Trophoblast cell (in vitro differentiated cells and primary cell): Measurements from ENCODE around the gene RAB11B.
A peak's percentile ranks its signal among the peaks of the same experiment; 100 is the strongest.

Source experiments
- DNase-seq, 2 donors: peaks; one replicate each; pipeline ENCODE4 v3.0.0-alpha.2; 2016
- H2AFZ ChIP-seq: 2 replicates; pipeline ENCODE4 v1.6.1; 2013; ENCODE audit warnings: low read length, moderate library complexity, mild to moderate bottlenecking; ENCODE audit not compliant: insufficient read depth, poor library complexity
- H2AK5ac ChIP-seq: 2 replicates; pipeline ENCODE4 v1.6.1; 2013; ENCODE audit warnings: mild to moderate bottlenecking, low read length
- H2BK120ac ChIP-seq: 2 replicates; pipeline ENCODE4 v1.6.1; 2013; ENCODE audit warnings: low read length, mild to moderate bottlenecking, moderate library complexity; ENCODE audit not compliant: insufficient read depth, poor library complexity
- H2BK12ac ChIP-seq: 2 replicates; pipeline ENCODE4 v1.6.1; 2013; ENCODE audit warnings: mild to moderate bottlenecking, low read length, moderate library complexity
- H2BK5ac ChIP-seq: 2 replicates; pipeline ENCODE4 v1.6.1; 2013; ENCODE audit warnings: low read length, low read depth, moderate library complexity, mild to moderate bottlenecking; ENCODE audit not compliant: poor library complexity
- H3K14ac ChIP-seq: 2 replicates; pipeline ENCODE4 v1.6.1; 2013; ENCODE audit warnings: mild to moderate bottlenecking, low read length
- H3K18ac ChIP-seq: 2 replicates; pipeline ENCODE4 v1.6.1; 2013; ENCODE audit warnings: mild to moderate bottlenecking, low read length
- H3K23ac ChIP-seq: 2 replicates; pipeline ENCODE4 v1.6.1; 2013; ENCODE audit warnings: low read length
- H3K27ac ChIP-seq: 2 replicates; pipeline ENCODE4 v1.5.1; 2013; ENCODE audit warnings: low read depth, mild to moderate bottlenecking, inconsistent platforms, low read length, moderate library complexity
- H3K27me3 ChIP-seq: 2 replicates; pipeline ENCODE4 v1.6.1; 2013; ENCODE audit warnings: inconsistent platforms, mild to moderate bottlenecking, low read length, moderate library complexity; ENCODE audit not compliant: insufficient read depth
- H3K36me3 ChIP-seq, 2 experiments: 1 replicate in 1 of 2; 2 replicates in 1 of 2; pipeline ENCODE4 v1.6.1; 2013; ENCODE audit warnings: low read length in 2 of 2, mild to moderate bottlenecking in 2 of 2, moderate library complexity in 1 of 2; ENCODE audit not compliant: insufficient read depth in 2 of 2, control insufficient read depth in 1 of 2
- H3K4ac ChIP-seq: 2 replicates; pipeline ENCODE4 v1.6.1; 2013; ENCODE audit warnings: low read depth, mild to moderate bottlenecking, low read length, moderate library complexity
- H3K4me1 ChIP-seq, 2 experiments: 1 replicate in 1 of 2; 2 replicates in 1 of 2; pipeline ENCODE4 v1.6.1; 2013; ENCODE audit warnings: low read length in 2 of 2, mild to moderate bottlenecking in 2 of 2, moderate library complexity in 1 of 2; ENCODE audit not compliant: insufficient read depth in 2 of 2, control insufficient read depth in 1 of 2
- H3K4me2 ChIP-seq: 2 replicates; pipeline ENCODE4 v1.6.1; 2013; ENCODE audit warnings: inconsistent platforms, mild to moderate bottlenecking, low read length, moderate library complexity
- H3K4me3 ChIP-seq: 2 replicates; pipeline ENCODE4 v1.5.1; 2013; ENCODE audit warnings: mild to moderate bottlenecking, low read depth, low read length, inconsistent platforms
- H3K79me1 ChIP-seq: one replicate; pipeline ENCODE4 v1.6.1; 2013; ENCODE audit warnings: low read length
- H3K79me2 ChIP-seq: 2 replicates; pipeline ENCODE4 v1.6.1; 2013; ENCODE audit warnings: low read length, mild to moderate bottlenecking; ENCODE audit not compliant: control insufficient read depth, insufficient read depth, poor library complexity
- H3K9ac ChIP-seq: 2 replicates; pipeline ENCODE4 v1.6.1; 2013; ENCODE audit warnings: mild to moderate bottlenecking, low read length
- H3K9me3 ChIP-seq: 2 replicates; pipeline ENCODE4 v1.6.1; 2013; ENCODE audit warnings: low read depth, mild to moderate bottlenecking, control low read depth, inconsistent platforms, low read length; ENCODE audit not compliant: insufficient read depth
- H4K12ac ChIP-seq: 2 replicates; pipeline ENCODE4 v1.6.1; 2013; ENCODE audit warnings: low read depth, mild to moderate bottlenecking, low read length, moderate library complexity
- H4K8ac ChIP-seq: 2 replicates; pipeline ENCODE4 v1.6.1; 2013; ENCODE audit warnings: low read depth, mild to moderate bottlenecking, low read length, moderate library complexity
- H4K91ac ChIP-seq: one replicate; pipeline ENCODE4 v1.6.1; 2013; ENCODE audit warnings: low read depth, mild to moderate bottlenecking, low read length, moderate library complexity
- WGBS: extraction: QIAGEN DNeasy Blood & Tissue Kit; methylation state at CpG from one replicate; pipeline ENCODE4 v1.1.7; 2013; ENCODE audit warnings: missing lambda C conversion rate; ENCODE audit not compliant: insufficient read length, insufficient coverage; ENCODE audit errors: extremely low coverage; 5-methylcytosine and 5-hydroxymethylcytosine counted together

Gene RAB11B

DNA sequence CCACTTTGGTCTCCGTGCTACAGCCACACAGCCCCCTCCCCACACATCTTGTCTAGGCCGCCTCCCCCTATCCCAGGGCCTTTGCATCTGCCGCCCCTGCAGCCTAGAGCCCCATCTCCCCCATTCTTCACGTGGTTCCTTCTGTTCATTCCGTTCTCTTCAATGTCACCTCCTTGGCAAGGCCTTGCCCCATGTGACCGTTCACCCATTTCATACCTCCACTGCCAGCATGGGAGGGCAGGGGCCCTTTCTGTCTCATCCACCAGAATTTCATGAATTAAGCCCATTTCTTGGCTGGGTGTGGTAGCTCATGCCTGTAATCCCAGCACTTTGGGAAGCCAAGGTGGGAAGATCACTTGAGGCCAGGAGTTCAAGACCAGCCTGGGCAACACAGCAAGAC, 38.9 kb downstream of the RAB11B start:
- no peak overlapping the region for H2BK12ac ChIP-seq
- H3K9me3 ChIP-seq: no peaks in the 10 kb centered on the region
- H2AK5ac ChIP-seq: no peak overlapping the region
- no peak for DNase-seq
- H3K27me3 ChIP-seq: no peaks in the 10 kb centered on the region
- peaks cover 4% of the 10 kb centered on the region for H3K79me1 ChIP-seq
- H2BK120ac ChIP-seq: no peak overlapping the region
- H3K18ac ChIP-seq: no peak overlapping the region
- no peak overlapping the region for H3K4ac ChIP-seq
- no peaks in the 10 kb centered on the region for H3K36me3 ChIP-seq
- H3K4me1 ChIP-seq: peaks cover 8% of the 10 kb centered on the region in 2 experiments
- H3K27ac ChIP-seq: no peak overlapping the region
- no peak overlapping the region for H4K91ac ChIP-seq
- no peak overlapping the region for H4K12ac ChIP-seq
- no CpG with 5 or more reads among the region's 6 CpGs for WGBS
- no peak overlapping the region for H3K4me3 ChIP-seq
- no peak overlapping the region for H4K8ac ChIP-seq
- H2BK5ac ChIP-seq: no peak overlapping the region
- no peak overlapping the region for H3K23ac ChIP-seq
- H2AFZ ChIP-seq: no peak overlapping the region
- H3K9ac ChIP-seq: no peak overlapping the region
- no peaks in the 10 kb centered on the region for H3K79me2 ChIP-seq
- no peak overlapping the region for H3K14ac ChIP-seq
- H3K4me2 ChIP-seq: no peak overlapping the region

DNA sequence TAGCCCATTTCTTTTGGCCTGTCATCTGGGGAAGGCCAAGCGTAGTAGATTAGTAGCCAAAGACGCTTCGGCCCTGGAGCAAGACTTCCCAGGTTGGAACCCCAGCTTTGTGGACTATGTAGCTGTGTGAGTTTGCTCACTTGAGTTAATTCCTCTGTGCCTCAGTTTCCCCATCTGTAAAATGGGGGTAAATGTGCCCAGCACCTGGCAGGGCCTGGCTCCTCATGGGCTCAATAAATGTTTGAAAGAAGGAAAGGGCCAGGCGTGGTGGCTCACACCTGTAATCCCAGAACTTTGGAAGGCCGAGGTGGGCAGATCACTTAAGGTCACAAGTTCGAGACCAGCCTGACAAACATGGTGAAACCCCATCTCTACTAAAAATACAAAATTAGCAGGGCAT, 39.7 kb downstream of the RAB11B start:
- Histone ChIP-seq H3K23ac (no peak overlapping the region), H3K18ac (no peak overlapping the region), H2BK120ac (no peak overlapping the region), H3K79me1 (no peaks in the 10 kb centered on the region), H2AK5ac (no peak overlapping the region), H4K12ac (no peak overlapping the region), H3K27ac (no peak overlapping the region), H3K4me1 (peaks cover under 1 to 1% of the 10 kb centered on the region in 2 experiments), H3K14ac (no peak overlapping the region), H2BK5ac (no peak overlapping the region), H3K4ac (no peak overlapping the region), H2AFZ (no peak overlapping the region), H3K9ac (no peak overlapping the region), H3K36me3 (no peaks in the 10 kb centered on the region), H3K79me2 (no peaks in the 10 kb centered on the region), H4K91ac (no peak overlapping the region), H3K9me3 (no peaks in the 10 kb centered on the region), H2BK12ac (no peak overlapping the region), H3K4me2 (no peak overlapping the region), H3K27me3 (no peaks in the 10 kb centered on the region), H3K4me3 (no peak overlapping the region), H4K8ac (no peak overlapping the region)
- WGBS: no CpG with 5 or more reads among the region's 6 CpGs
- no peak for DNase-seq

DNA sequence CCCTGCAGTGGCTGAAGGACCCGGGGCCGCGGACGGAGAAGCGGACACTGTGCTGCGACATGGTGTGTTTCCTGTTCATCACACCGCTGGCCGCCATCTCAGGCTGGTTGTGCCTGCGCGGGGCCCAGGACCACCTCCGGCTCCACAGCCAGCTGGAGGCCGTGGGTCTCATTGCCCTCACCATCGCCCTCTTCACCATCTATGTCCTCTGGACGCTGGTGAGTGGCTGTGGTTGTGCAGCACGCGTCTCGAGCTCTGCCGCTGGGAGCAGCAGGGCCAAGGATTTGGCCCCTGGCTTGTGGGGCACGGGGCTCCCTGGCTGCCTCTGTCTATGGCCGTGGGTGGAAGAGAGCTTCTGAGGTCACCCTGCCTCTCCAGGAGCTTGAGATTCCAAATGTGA, 40.5 kb downstream of the RAB11B start:
- Histone ChIP-seq H4K12ac (no peak overlapping the region), H3K9ac (no peak overlapping the region), H4K91ac (no peak overlapping the region), H3K36me3 (no peaks in the 10 kb centered on the region), H2BK120ac (no peak overlapping the region), H3K4me1 (no peaks in the 10 kb centered on the region), H3K23ac (no peak overlapping the region), H2BK12ac (no peak overlapping the region), H4K8ac (no peak overlapping the region), H3K27me3 (no peaks in the 10 kb centered on the region), H3K4ac (no peak overlapping the region), H3K4me2 (no peak overlapping the region), H2BK5ac (no peak overlapping the region), H3K79me1 (no peaks in the 10 kb centered on the region), H3K4me3 (no peak overlapping the region), H3K18ac (no peak overlapping the region), H2AFZ (no peak overlapping the region), H2AK5ac (no peak overlapping the region), H3K79me2 (no peaks in the 10 kb centered on the region), H3K14ac (no peak overlapping the region), H3K27ac (no peak overlapping the region), H3K9me3 (no peaks in the 10 kb centered on the region)
- no peak for DNase-seq
- no CpG with 5 or more reads among the region's 20 CpGs for WGBS

DNA sequence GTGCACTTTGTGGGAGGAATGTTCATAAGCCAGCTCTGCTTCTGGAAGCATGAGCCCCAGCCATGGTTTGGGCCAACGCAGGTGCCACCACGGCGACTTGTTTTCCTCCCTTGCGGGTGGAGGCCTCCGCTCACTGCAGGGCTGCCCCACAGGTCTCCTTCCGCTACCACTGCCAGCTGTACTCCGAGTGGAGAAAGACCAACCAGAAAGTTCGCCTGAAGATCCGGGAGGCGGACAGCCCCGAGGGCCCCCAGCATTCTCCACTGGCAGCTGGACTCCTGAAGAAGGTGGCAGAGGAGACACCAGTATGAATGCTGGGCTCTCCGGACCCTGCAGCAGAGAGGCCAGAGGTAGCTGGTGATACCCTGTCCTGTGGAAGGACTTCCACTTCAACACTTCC, 48.1 kb downstream of the RAB11B start:
- Histone ChIP-seq H2AK5ac (no peak overlapping the region), H3K27ac (no peak overlapping the region), H3K4me3 (no peak overlapping the region), H3K36me3 (no peaks in the 10 kb centered on the region), H2AFZ (no peak overlapping the region), H3K18ac (no peak overlapping the region), H2BK5ac (no peak overlapping the region), H3K79me1 (no peaks in the 10 kb centered on the region), H2BK120ac (no peak overlapping the region), H3K4ac (no peak overlapping the region), H3K79me2 (no peaks in the 10 kb centered on the region), H3K4me2 (no peak overlapping the region), H2BK12ac (no peak overlapping the region), H4K12ac (no peak overlapping the region), H3K9ac (no peak overlapping the region), H3K27me3 (no peaks in the 10 kb centered on the region), H3K4me1 (no peaks in the 10 kb centered on the region), H4K8ac (no peak overlapping the region), H3K14ac (no peak overlapping the region), H4K91ac (no peak overlapping the region), H3K9me3 (no peaks in the 10 kb centered on the region), H3K23ac (no peak overlapping the region)
- no CpG with 5 or more reads among the region's 12 CpGs for WGBS
- peak in 1 of 2 donors; percentile 74 for DNase-seq
